Vein endothelial cell (primary cell): ENCODE data around the gene CHCT1. TPM values are rescaled to one million over a fixed set of nuclear protein-coding genes. Genes with fewer than 3 reads are reported as not detected.

Experiments
- total RNA-seq: library from RNA; depleted of rRNA; stranded (reverse); fragments of >200 nt; gene quantifications from 2 replicates; pipeline ENCODE4 v1.2.3, GENCODE V29; 2012

Gene CHCT1
- total RNA-seq, result not detected in 2 replicates

GRCh38 chr17:60422162-60422665, at the start of gene CHCT1:
Gene CHCT1, plus strand, starts transcription at chr17:60422489. Its CDS starts 104 bp downstream, at chr17:60422593.

DNA sequence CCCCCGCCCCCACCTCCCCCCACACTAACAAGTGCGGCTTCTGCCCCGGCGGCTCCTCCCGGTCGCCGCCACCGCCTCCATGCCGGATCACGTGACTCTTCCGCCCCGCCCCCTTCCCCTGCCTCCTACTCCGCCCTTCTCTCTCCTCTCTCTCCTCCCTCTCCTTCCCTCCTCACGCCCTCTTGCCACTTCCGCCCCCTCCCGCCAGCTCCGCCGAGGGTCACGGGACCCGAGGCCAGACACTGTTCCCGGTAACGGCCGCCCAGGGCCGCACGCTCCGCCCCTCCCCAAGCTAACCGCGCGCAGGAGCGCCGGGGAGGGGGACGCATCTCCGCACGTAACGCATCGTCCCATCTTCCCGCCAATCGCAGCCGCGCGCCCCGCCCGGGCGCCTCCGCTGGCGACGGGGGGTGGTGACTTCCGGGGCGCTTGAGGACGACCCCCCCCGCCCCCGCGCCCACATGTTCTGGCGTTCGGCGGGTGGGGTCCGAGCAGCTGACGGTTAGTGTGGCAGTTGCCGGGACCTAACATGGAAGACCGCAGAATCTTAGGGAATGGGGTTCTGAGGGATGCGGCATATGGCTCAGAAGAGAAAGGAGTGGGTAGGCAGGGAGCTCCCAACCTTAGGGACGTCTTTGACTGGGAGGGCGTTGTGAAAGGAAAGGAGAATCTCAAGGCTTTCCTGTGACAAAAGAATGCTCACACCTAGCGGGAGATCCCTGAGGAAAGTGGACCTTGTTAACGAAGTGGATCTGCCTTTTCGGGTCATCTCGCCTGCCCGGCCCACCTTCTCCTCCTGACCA, 30.0 kb upstream of the CHCT1 start, which contains the start of gene USP32:
Gene USP32, minus strand, starts transcription at position 92 of the 803 bp plus-strand sequence. CDS start 194 bp downstream, outside the sequence.

Other genes with a start within 250 kb of the CHCT1 start
- 48.7 and 52.4 TPM in 2 replicates for gene USP32, start 30.4 kb upstream of the CHCT1 start, total RNA-seq
- 30.1 and 35.7 TPM in 2 replicates for gene APPBP2, start 103.8 kb downstream of the CHCT1 start, total RNA-seq
- 23.2 and 24.7 TPM in 2 replicates for gene PPM1D, start 177.7 kb downstream of the CHCT1 start, total RNA-seq